HCT116 (cell line): ENCODE data around the gene ITPR2. TPM values are rescaled to one million over a fixed set of nuclear protein-coding genes. Genes with fewer than 3 reads are reported as not detected.

Experiments used
- ATAC-seq: fragments of 200-7000 bp; cut with Tn5 transposase; 2 replicates; pipeline ENCODE4 v1.9.1; 2020; ENCODE audit warnings: mild to moderate bottlenecking, moderate library complexity
- BruUV-seq: library from RNA; stranded (reverse); fragments of 400-500 nt; replicated peaks from 2 replicates; lab custom pipeline; 2021; lab: Mats Ljungman, UMichigan
- CTCF ChIA-PET: fragments of 300-600 bp; sonication (Branson Sonifier 250); formaldehyde crosslinking; loops from one replicate; lab custom pipeline; 2021; ENCODE audit warnings: antibody characterized with exemption; lab: Charles Lee
- POLR2A ChIA-PET: fragments of 300-600, 350-600 bp; sonication (Branson Sonifier 250); formaldehyde crosslinking; loops from one replicate; lab custom pipeline; 2021; ENCODE audit warnings: antibody characterized with exemption; lab: Charles Lee
- RAD21 ChIA-PET, 2 experiments: fragments of 300-600 bp; sonication (Branson Sonifier 250); formaldehyde crosslinking; loops; one replicate each; lab custom pipeline; 2023; ENCODE audit warnings: low total read pairs in 2 of 2; ENCODE audit not compliant: uncharacterized antibody in 2 of 2, unreplicated experiment in 2 of 2, low non-redundant PET in 1 of 2; lab: Charles Lee
- DNase-seq: peaks from one replicate; pipeline ENCODE4 v3.0.0-alpha.2; 2010; ENCODE audit warnings: low read depth, low spot score
- H2AFZ ChIP-seq: fragments of 200-600 bp; shearing (Covaris generic), sonication (generic); 2 replicates; pipeline ENCODE4 v1.6.1; 2017; ENCODE audit warnings: low read depth, mixed run types, mixed read lengths, antibody characterized with exemption, low read length; ENCODE audit not compliant: poor library complexity, severe bottlenecking
- H3K27ac ChIP-seq: 2 replicates; pipeline ENCODE4 v1.5.1; 2012; ENCODE audit warnings: low read depth, low read length
- H3K27me3 ChIP-seq: fragments of 200-600 bp; sonication (generic); 2 replicates; pipeline ENCODE4 v1.6.1; 2016; ENCODE audit warnings: mixed run types, low read length, mixed read lengths; ENCODE audit not compliant: insufficient read depth
- H3K36me3 ChIP-seq, 2 experiments: fragments of 200-500 bp in 1 of 2; fragments of 200-600 bp in 1 of 2; sonication (Bioruptor generic) in 1 of 2; sonication (generic) in 1 of 2; 2 replicates each; pipeline versions ENCODE4 v1.5.1 to v1.6.1; 2014 to 2016; ENCODE audit warnings: low read length in 2 of 2, inconsistent platforms in 1 of 2, mixed read lengths in 1 of 2, mixed run types in 1 of 2; ENCODE audit not compliant: insufficient read depth in 2 of 2, control insufficient read depth in 1 of 2
- H3K4me1 ChIP-seq, 2 experiments: fragments of 200-600 bp in 1 of 2; sonication (generic) in 1 of 2; 2 replicates each; pipeline versions ENCODE4 v1.5.1 to v1.6.1; 2012 to 2017; ENCODE audit warnings: low read length in 2 of 2, inconsistent platforms in 1 of 2, mild to moderate bottlenecking in 1 of 2, mixed read lengths in 1 of 2, mixed run types in 1 of 2, moderate library complexity in 1 of 2; ENCODE audit not compliant: insufficient read depth in 2 of 2, control insufficient read depth in 1 of 2
- H3K4me2 ChIP-seq: fragments of 200-600 bp; sonication (generic); 2 replicates; pipeline ENCODE4 v1.6.1; 2017; ENCODE audit warnings: mixed run types, low read length, mixed read lengths
- H3K4me3 ChIP-seq, 2 experiments: fragments of 200-600 bp in 1 of 2; sonication (generic) in 1 of 2; replicated peaks in 1 of 2; 2 replicates each; pipeline ENCODE4 v1.5.1; 2011 to 2016; ENCODE audit warnings: low read length in 2 of 2, control low read depth in 1 of 2, low read depth in 1 of 2, mild to moderate bottlenecking in 1 of 2, mixed read lengths in 1 of 2, mixed run types in 1 of 2
- H3K79me2 ChIP-seq: fragments of 200-600 bp; sonication (generic); 2 replicates; pipeline ENCODE4 v1.6.1; 2017; ENCODE audit warnings: mild to moderate bottlenecking, mixed run types, low read length, moderate library complexity, mixed read lengths; ENCODE audit not compliant: insufficient read depth
- H3K9ac ChIP-seq: fragments of 200-600 bp; sonication (generic); 2 replicates; pipeline ENCODE4 v1.6.1; 2016; ENCODE audit warnings: low read length, mixed read lengths
- H3K9me2 ChIP-seq: fragments of 200-600 bp; sonication (generic), shearing (Covaris generic); 2 replicates; pipeline ENCODE4 v1.6.1; 2017; ENCODE audit warnings: mixed run types, mild to moderate bottlenecking, moderate library complexity; ENCODE audit not compliant: insufficient read depth
- H3K9me3 ChIP-seq, 2 experiments: fragments of 200-500 bp in 1 of 2; fragments of 200-600 bp in 1 of 2; sonication (Bioruptor generic) in 1 of 2; sonication (generic) in 1 of 2; 2 replicates each; pipeline ENCODE4 v1.6.1; 2014 to 2017; ENCODE audit warnings: low read length in 2 of 2, mixed read lengths in 2 of 2, inconsistent platforms in 1 of 2, low read depth in 1 of 2, mild to moderate bottlenecking in 1 of 2, mixed run types in 1 of 2, moderate library complexity in 1 of 2; ENCODE audit not compliant: control insufficient read depth in 1 of 2, insufficient read depth in 1 of 2
- H4K20me1 ChIP-seq: fragments of 200-600 bp; sonication (generic), shearing (Covaris generic); 2 replicates; pipeline ENCODE4 v1.6.1; 2017; ENCODE audit warnings: mixed run types, mild to moderate bottlenecking, moderate library complexity; ENCODE audit not compliant: insufficient read depth
- CBX3 ChIP-seq: IDR thresholded peaks from 2 replicates; pipeline ENCODE4 v1.6.1; 2012; ENCODE audit warnings: low read depth
- CEBPB ChIP-seq: IDR thresholded peaks from 2 replicates; pipeline ENCODE4 v1.6.1; 2012; ENCODE audit warnings: low read depth
- CTCF ChIP-seq, 3 experiments: fragments of 200-600 bp in 1 of 3; sonication (generic) in 1 of 3; IDR thresholded peaks in 2 of 3; conservative IDR thresholded peaks in 1 of 3; 2 replicates each; pipeline ENCODE4 v1.5.1; 2012 to 2017; ENCODE audit warnings: low read depth in 2 of 3, low read length in 2 of 3, antibody characterized with exemption in 1 of 3, borderline replicate concordance in 1 of 3, control low read depth in 1 of 3, mild to moderate bottlenecking in 1 of 3, mixed read lengths in 1 of 3, mixed run types in 1 of 3, moderate library complexity in 1 of 3; ENCODE audit not compliant: insufficient read depth in 1 of 3
- EGR1 ChIP-seq: IDR thresholded peaks from 2 replicates; pipeline ENCODE4 v1.6.1; 2012; ENCODE audit warnings: low read depth
- ELF1 ChIP-seq: IDR thresholded peaks from 2 replicates; pipeline ENCODE4 v1.6.1; 2012; ENCODE audit warnings: low read depth, borderline replicate concordance
- EZH2 ChIP-seq: fragments of 200-600 bp; sonication (generic); IDR thresholded peaks from 2 replicates; pipeline ENCODE4 v1.6.1; 2017; ENCODE audit warnings: antibody characterized with exemption, mixed run types
- EZH2phosphoT487 ChIP-seq: fragments of 200-600 bp; IDR thresholded peaks from 2 replicates; pipeline ENCODE4 v1.6.1; 2018; ENCODE audit warnings: antibody characterized with exemption, borderline replicate concordance
- FOSL1 ChIP-seq: IDR thresholded peaks from 2 replicates; pipeline ENCODE4 v1.6.1; 2012; ENCODE audit warnings: low read depth
- JUND ChIP-seq: IDR thresholded peaks from 2 replicates; pipeline ENCODE4 v1.6.1; 2012
- POLR2A ChIP-seq: IDR thresholded peaks from 2 replicates; pipeline ENCODE4 v1.7.0; 2011; ENCODE audit warnings: borderline replicate concordance; ENCODE audit not compliant: insufficient read depth, insufficient read length; ENCODE audit errors: extremely low read depth
- POLR2AphosphoS5 ChIP-seq: IDR thresholded peaks from 2 replicates; pipeline ENCODE4 v1.6.1; 2011; ENCODE audit warnings: mild to moderate bottlenecking, low read depth, low read length, moderate library complexity
- RAD21 ChIP-seq: IDR thresholded peaks from 2 replicates; pipeline ENCODE4 v1.6.1; 2012; ENCODE audit warnings: low read depth, mild to moderate bottlenecking
- REST ChIP-seq: IDR thresholded peaks from 2 replicates; pipeline ENCODE4 v1.6.1; 2012; ENCODE audit warnings: low read depth
- SIN3A ChIP-seq: IDR thresholded peaks from 2 replicates; pipeline ENCODE4 v1.6.1; 2012; ENCODE audit warnings: low read depth
- SP1 ChIP-seq: IDR thresholded peaks from 2 replicates; pipeline ENCODE4 v1.6.1; 2012; ENCODE audit warnings: low read depth
- SRF ChIP-seq: IDR thresholded peaks from 2 replicates; pipeline ENCODE4 v1.6.1; 2012; ENCODE audit warnings: low read depth
- TCF7L2 ChIP-seq: IDR thresholded peaks from 2 replicates; pipeline ENCODE4 v1.7.0; 2011; ENCODE audit warnings: borderline replicate concordance, inconsistent platforms; ENCODE audit not compliant: insufficient read depth, insufficient read length; ENCODE audit errors: extremely low read depth
- ZBTB33 ChIP-seq: IDR thresholded peaks from 2 replicates; pipeline ENCODE4 v1.6.1; 2011; ENCODE audit warnings: mild to moderate bottlenecking, low read length, moderate library complexity; ENCODE audit not compliant: insufficient replicate concordance; ENCODE audit errors: extremely low read depth
- ZFX ChIP-seq: fragments of 450-650 bp; IDR thresholded peaks from 2 replicates; pipeline ENCODE4 v1.6.1; 2017
- ZNF274 ChIP-seq: fragments of 200-500 bp; sonication (Bioruptor generic); IDR thresholded peaks from 2 replicates; pipeline ENCODE4 v1.6.1; 2014; ENCODE audit warnings: mild to moderate bottlenecking, low read depth, low read length, inconsistent platforms
- intact Hi-C: fragments of 100-400 bp; cut with micrococcal nuclease; formaldehyde crosslinking; loops from 2 replicates; pipeline ENCODE4 v1.10.0; 2022
- total RNA-seq: library from RNA; stranded (reverse); gene quantifications from one replicate; pipeline ENCODE4 v1.2.1, GENCODE V29; 2021; ENCODE audit not compliant: unreplicated experiment

The ITPR2 gene
- total RNA-seq, 1 experiment from 2014 or later = 6.5 TPM

GRCh38 chr12:26699237-26699636, 133.8 kb downstream of the ITPR2 start:
- BruUV-seq = no TSS peak

More at GRCh38 chr12:26699237-26699636, 133.8 kb downstream of the ITPR2 start:
- ATAC-seq (no peak), DNase-seq (no peak)
- ChIA-PET CTCF (no interaction called here), POLR2A (no interaction called here), RAD21 (no interaction called here)
- TF ChIP-seq EZH2 (no peak), EGR1 (no peak), SIN3A (no peak), ZFX (no peak), CBX3 (no peak), ELF1 (no peak), EZH2phosphoT487 (no peak), POLR2AphosphoS5 (no peak), ZBTB33 (no peak), RAD21 (no peak), REST (no peak), CTCF (IDR thresholded peaks at IDR 0.05 in 2 of 3, conservative IDR thresholded peaks at IDR 0.05 in 1 of 3; ENCODE audit: borderline replicate concordance in 1 of 3, insufficient read depth in 1 of 3, low read depth in 2 of 3, low read length in 2 of 3) (no peak), TCF7L2 (no peak), FOSL1 (no peak), SP1 (no peak), POLR2A (no peak), ZNF274 (no peak), SRF (no peak), JUND (no peak), CEBPB (no peak)
- Histone ChIP-seq H3K27ac (no peak overlapping the region), H3K36me3 (no peaks in the 10 kb centered on the region), H2AFZ (no peak overlapping the region), H3K27me3 (no peaks in the 10 kb centered on the region), H3K4me1 (no peaks in the 10 kb centered on the region), H3K9me3 (no peaks in the 10 kb centered on the region), H3K9me2 (no peaks in the 10 kb centered on the region), H4K20me1 (no peaks in the 10 kb centered on the region), H3K79me2 (no peaks in the 10 kb centered on the region), H3K9ac (no peak overlapping the region), H3K4me2 (no peak overlapping the region), H3K4me3 (no peak overlapping the region)
- intact Hi-C loops = no loop called here
